Left cardiac atrium (tissue), 4 donors: ENCODE measurements around the gene PPP1CB. TPM values are rescaled to one million over a fixed set of nuclear protein-coding genes. Genes with fewer than 3 reads are reported as not detected.

ENCODE experiments used
- ATAC-seq, 2 donors: fragments of 200-7000 bp; cut with Tn5 transposase; one replicate each; pipeline ENCODE4 v1.9.1; 2020; ENCODE audit warnings: mild to moderate bottlenecking in 2 of 2, moderate library complexity in 2 of 2
- DNase-seq: peaks from one replicate; pipeline ENCODE4 v3.0.0-alpha.2; 2020
- intact Hi-C, 2 donors: fragments of 100-400 bp; cut with DNase I; formaldehyde crosslinking; loops; one replicate each; pipeline versions ENCODE4 v1.14.1 to v1.15.1; 2022 to 2023
- long read RNA-seq: library from polyadenylated mRNA; unstranded; transcript quantifications from one replicate; pipeline ENCODE4 v2.0.0, GENCODE V29; 2021
- total RNA-seq, 2 donors: library from RNA; stranded (reverse); fragmentation: NEBNext Ultra II Directional; extraction: Animal tissue kit (Norgen Biotek cat#: 25700); gene quantifications; one replicate each; pipeline ENCODE4 v1.2.1, GENCODE V29; 2021
- donor health status: DM: no; HTN: yes; CAD: no.
- donor health status: DM: no; HTN: yes; CAD: no; lungs with severe emphysema.
- donor health status: DM: yes; HTN: yes; CAD: no.
- donor health status: Dilated cardiomyopathy.

PPP1CB gene
- total RNA-seq, result 100 to 1,000 TPM; 260 to 326 TPM
- long read RNA-seq, full-length matches to known transcripts, result 207 of 229 reads
- long read RNA-seq, partial matches to known transcripts, result 6 of 229 reads
- long read RNA-seq, other reads (novel, unspliced or antisense), result 16 of 229 reads

DNA sequence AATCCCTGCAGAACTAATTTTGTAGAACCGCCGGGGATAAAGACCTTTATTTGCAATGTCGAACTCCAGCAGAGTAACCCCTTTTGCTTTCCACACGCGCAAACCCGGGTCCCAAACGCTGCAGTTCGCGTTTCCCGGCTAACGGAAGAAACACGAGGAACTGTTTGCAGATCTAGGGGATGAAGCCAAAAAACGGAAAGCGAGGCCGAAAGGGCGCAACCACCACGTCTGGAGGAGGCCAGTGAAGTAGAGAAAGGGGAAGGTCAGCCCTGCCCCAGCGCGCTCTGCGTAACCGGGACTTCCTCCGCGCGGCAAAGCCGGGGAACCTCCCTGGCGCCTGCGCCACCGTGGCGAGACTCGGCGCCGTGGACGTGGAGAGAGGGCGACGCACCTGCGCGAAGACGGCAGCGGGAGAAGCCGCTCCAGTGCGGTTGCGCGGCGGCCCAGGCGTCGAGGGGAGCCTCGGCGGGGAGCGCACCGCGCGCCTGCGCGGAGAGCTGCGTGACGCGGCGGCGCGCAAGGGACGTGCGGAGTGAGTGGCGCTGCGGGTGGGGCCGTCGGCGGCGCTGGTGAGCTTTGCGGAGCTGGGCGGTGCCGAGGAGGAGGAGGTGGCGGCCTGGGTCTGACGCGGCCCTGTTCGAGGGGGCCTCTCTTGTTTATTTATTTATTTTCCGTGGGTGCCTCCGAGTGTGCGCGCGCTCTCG, at the start of gene PPP1CB:
TSS of gene PPP1CB (plus strand) at position 579 of the 704 bp plus-strand sequence. CDS start 295 bp downstream, outside the sequence.
- DNase-seq (peak; percentile 97), ATAC-seq (peak; percentile 95 to 96)
- intact Hi-C loops, result loop anchor here (5.0 to 10.0 kb wide), 2 partner anchors 74 to 157 kb away; no protein-coding TSS in a partner anchor

DNA sequence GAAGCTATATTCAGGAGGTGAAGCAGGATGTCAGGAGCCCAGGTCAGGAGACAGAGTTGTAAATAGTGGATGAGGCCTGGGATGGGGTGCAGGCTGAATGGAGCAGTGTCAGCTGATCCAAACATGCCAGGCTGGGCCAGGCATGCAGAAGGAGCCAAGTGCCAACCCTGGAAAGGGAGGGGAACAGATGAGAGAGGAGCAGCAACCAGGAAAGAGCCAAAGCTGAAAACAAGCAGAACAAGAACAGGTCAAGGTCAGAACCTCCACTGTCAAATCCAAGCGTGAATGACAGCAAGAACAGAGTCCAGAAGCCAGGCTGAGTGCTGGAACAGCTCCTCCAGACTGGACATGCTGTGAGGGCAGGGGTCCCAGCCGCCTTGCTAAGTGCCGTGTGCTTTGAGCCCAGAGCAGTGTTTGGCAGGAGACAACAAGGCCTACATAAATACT, 49.2 kb upstream of the PPP1CB start:
- DNase-seq, result peak; percentile 41
- intact Hi-C loops, result no loop called here
- ATAC-seq, result peak; percentile 90 to 97

DNA sequence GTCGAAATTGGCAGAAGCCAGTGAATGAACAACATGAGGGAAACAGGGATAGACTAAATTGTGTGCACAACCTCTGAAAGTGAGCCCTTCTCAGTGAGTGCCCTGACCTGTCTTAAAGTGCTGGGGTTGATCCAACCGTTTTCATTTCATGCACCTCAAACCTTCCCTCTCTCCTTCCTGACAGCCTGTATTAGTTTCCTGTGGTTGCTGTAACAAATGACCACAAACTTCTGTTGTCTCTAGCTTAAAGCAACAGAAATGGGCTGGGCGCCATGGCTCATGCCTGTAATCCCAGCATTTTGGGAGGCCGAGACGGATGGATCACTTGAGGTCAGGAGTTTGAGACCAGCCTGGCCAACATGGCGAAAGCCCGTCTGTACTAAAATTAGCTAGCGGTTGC, 48.8 kb upstream of the PPP1CB start:
- ATAC-seq (no peak), DNase-seq (no peak)
- intact Hi-C loops, result no loop called here

DNA sequence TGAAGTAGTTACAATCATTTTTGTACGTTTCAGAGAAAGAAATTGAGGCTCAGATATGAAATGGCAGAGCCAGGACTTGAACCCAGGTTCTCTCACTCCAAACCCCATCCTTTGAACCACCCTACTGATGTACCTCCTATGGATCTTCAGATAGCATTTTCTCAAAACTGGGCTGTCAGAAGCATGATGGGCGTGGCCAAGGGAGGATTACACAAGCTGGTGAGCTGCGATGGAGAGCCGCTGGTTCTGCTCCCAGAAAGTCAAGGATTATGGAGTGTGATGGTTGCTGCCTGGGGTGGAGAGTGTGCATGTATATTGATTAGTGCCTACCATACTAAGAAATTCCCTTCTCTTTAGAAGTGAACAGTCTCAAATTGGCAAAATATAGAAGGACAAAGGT, 47.0 kb upstream of the PPP1CB start:
- no peak for DNase-seq
- no peak for ATAC-seq
- intact Hi-C loops, result no loop called here

DNA sequence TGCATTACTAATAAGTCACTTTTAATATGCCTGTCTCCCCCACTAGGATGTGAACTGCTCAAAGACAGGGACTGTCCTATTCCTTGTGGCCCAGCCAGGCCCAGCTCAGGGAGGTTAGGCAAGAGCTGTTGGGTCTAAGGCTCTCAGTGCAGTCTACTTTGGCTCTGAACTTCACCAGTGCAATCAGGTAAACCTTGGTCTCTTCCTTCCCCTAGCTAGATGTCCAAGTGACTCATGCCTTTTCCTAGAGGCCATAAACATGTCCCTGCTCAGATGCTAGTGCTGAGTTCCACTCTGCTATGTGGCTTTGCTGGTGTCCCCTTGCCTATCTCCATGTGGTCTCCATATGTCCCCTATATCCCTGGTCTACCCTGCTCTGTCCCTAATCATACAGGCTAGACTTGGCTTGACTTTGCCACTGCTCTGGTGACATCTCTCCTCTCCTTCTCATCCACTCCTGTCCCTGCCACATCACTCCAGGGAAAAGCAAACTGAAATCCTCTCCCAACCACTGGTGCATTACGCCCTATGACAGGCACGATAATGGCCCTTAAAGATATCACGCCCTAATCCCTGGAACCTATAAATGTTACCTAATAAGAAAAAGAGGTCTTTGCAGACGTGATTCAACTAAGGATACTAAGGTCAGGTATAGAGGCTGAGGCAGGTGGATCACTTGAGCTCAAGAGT, 45.7 kb upstream of the PPP1CB start:
- intact Hi-C loops, result no loop called here
- no peak for ATAC-seq

DNA sequence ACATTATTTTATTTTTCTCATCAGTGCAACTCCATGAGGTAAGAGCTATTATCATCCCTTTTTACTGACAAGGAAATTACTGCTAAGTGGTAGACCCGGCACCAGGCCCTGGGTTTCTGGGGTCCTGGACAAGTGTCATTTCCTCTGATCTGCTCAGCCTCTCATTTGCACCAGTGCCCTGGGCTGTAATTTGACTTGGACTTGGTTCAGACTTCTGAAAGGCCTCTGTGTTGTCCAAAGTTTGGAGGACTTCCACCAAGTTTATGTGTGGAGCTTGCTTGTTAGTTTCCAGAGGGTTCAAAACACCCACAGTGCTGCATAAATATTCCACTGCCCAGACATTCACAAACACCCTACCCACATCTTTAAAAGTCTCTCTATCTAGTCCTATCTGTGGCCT, 44.0 kb upstream of the PPP1CB start:
- intact Hi-C loops, result no loop called here

More for the DNA sequence above, 45.7 kb upstream of the PPP1CB start:
- DNase-seq, result no peak

DNA sequence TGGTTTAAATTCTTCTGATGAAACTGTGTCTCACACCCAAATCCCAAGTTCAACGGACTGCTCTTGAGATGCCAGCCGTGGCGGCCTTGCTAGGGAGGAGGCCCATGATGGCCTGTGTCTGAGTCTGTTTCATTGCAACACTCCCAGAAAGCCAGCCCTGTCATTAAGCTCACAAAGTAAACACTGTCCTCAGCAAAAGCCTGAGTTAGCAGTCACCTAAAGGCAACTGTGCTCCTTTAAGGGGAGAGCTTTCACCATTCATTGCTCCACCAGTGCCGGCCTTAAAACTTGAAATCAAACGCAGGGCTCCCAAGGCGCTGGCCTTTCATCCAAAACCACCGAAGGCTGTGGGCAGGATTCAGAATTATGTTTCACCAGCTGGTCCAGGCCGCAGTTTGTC, 42.5 kb upstream of the PPP1CB start:
- ATAC-seq (peak in 1 of 2 donors; percentile 30), DNase-seq (no peak)
- intact Hi-C loops, result no loop called here

More for the DNA sequence above, 44.0 kb upstream of the PPP1CB start:
- DNase-seq (no peak), ATAC-seq (no peak)

DNA sequence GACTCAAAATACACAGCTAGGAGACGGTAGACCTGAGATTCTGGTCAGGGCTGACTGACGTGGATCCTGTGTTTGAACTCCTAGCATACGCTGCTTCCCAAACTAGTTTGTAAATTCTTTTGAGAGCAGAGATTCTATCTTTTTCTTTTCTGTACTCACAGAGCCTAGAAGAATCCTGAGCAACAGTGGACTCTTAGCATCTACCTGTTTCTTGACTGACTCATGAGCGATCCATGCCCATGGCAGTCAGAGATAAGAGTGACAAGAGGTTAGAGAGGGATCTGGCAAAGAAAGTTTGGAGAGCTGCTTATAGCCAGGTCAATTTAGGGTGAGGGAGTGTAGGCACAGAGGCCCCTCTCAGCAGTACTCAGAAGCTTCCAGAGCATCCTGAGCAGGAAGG, 41.1 kb upstream of the PPP1CB start:
- intact Hi-C loops, result no loop called here
- peak in 1 of 2 donors; percentile 31 for ATAC-seq

DNA sequence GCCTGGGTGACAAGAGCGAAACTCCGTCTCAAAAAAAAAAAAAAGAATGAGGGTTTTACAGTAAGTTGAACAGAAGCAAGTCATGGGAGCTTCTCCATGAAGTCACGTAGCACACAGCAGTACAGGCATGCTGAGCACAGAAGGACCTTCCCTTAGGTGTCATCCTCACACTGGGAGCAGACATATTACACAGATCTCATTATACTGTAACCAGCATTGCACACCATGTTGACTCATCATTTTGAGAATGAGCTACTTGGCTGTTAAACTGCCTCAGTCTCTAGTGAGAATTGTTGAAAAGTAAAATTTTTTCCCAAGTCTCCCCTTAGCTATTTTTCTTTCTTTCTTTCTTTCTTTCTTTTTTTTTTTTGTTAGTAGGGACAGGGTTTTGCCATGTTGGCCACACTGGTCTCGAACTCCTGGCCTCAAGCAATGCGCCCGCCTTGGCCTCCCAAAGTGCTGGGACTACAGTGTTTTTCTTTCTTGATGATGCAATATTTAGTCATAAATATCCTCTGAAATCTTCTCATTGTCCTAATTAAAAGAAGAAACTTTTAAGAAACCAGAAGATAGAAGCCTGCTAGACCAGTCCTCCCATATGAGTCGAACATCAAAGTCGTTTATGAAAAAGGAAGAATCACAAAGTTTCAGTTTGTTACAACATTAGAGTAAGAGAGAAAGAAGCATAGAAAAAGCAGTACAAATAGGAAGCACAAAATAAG, 37.9 kb upstream of the PPP1CB start:
- intact Hi-C loops, result no loop called here
- ATAC-seq (no peak), DNase-seq (no peak)

More for the DNA sequence above, 41.1 kb upstream of the PPP1CB start:
- no peak for DNase-seq

DNA sequence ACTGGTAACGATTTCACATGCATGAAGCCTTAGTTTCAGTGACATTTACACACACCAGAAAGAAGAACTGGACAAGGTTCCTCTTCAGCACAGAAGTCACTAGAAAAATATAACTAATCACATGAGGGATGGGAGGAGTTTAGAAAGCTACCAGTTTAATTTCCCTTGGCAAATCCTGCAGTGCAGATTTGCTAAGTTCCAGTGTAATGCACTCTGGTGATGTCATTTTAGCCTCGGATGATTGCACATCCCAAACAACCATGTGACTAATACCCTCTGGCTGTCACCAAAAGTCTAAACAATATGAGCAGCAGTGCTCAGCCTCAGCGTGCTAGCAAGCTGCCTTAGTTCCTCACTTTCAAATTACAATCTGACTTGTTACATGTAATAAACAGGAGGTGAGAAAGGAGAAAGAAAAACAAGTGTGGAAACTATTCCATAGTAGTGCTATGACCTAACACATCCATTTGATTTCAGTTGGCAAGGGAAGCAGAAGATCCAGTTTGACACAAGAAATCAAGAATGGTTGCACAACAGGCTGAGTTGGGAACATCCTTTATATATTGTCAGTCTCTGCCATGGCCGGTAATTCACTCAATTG, 35.3 kb upstream of the PPP1CB start:
- DNase-seq (peak; percentile 40), ATAC-seq (peak; percentile 85 to 90)
- intact Hi-C loops, result no loop called here

DNA sequence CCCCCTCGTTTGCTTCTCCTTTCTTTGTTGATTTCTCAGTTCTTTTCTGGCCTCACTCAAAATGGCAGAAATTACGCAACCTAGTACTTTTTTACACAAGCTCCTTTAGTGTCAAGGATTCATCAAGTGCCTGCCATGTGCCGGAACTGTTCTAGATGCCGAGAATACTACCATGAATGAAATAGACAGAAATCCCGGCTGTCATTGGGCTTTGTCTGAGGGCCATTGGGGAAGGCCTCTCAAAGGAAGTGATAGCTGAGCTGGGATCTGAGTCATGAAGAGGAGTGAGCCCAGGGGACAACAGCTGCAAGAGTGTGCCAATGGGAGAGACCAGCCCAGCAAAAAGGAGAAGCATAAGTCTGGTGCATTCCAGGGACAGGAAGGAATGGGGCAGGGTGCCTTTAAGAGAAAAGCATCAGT, 34.3 kb upstream of the PPP1CB start:
- DNase-seq, result peak; percentile 68
- intact Hi-C loops, result no loop called here
- ATAC-seq, result peak; percentile 79 to 93

DNA sequence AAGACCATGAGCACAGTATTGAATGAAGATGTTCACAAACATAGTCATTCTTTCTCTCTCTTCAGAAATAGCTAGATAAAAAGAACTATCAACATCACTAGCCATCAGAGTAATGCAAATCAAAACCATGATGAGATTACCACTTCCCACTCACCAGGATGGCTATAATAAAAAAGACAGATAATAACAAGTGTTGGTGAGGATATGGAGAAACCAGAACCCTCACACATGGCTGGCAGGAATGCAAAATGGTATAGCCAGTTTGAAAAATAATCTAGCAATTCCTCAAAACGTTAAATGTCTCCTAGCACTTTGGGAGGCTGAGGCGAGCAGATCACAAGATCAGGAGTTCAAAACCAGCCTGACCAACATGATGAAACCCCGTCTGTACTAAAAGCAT, 31.3 kb upstream of the PPP1CB start:
- DNase-seq (no peak), ATAC-seq (no peak)
- intact Hi-C loops, result no loop called here

DNA sequence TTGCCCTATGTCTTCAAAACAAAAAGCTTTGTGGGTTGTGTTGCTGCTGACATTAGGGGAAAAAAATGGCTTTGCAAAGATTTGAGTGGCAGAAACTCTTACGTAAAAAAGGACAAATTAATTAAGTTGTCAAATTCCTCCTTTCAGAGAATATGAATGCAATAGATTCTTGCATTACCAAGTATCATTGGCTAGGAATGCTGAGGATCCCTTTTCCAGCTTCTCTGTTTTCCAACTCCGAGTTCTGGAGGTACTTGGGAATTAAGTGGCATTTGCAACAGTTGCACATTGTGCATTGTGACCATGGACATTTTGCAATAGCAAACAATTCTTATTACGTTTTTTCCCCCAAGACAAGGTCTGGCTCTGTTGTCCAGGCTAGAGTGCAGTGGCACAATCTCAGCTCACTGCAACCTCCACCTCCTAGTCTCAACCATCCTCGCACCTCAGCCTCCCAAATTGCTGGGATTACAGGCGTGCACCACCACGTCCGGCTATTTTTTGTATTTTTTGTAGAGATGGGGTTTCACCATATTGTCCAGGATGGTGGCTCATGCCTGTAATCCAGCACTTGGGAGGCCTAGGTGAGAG, 29.9 kb upstream of the PPP1CB start:
- DNase-seq (no peak), ATAC-seq (no peak)
- intact Hi-C loops, result no loop called here

DNA sequence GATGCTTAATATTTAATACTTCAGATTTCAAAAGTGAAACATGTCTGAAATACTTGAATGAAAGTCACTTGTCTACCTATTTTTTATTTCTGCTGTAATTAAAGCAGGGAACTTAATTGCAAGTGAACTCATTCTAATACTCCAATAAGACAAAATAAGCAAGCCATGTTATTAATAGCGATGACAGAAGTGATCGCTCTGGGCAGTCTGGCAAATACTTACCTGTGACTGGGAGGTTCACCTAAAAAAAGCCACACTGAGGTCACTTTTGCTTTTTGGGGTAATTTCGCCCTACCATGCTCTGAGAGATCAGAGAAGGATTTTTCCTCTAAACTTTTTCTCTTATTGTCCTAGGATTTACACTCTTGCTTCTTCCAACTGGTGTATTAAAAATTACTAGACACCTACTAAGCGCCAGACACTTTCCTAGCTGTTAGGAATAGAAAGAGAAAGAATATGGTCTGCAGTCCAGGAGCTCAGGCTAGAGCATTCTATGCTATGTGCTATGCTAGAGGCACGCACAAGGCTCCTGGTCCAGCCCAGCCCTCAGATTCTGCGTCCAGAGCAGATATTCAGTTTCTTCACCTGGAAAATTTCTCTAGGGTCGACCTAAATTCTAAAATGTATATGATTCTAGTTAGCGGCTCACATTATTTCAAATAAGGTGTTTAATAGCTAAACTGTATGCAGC, 26.5 kb upstream of the PPP1CB start:
- intact Hi-C loops, result no loop called here
- no peak for DNase-seq
- ATAC-seq, result no peak

DNA sequence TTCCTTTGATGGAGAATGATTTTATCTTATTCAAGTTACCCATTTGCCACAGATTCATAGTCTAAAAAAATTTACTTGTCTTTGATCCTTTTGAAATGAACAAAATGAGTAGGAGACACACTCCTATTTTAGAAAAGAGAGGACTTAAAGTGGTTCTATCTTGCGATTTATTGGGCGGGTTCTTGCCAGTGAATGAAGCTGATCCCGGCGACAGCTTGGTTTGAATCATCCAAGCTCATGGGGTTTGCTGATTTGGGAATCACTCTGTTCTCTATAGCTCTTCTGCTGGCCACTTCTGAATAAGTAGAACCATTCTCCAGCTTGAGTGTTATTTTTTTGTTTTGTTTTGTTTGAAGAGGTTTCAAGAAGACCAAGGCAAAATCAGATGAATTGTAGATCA, 25.5 kb upstream of the PPP1CB start:
- intact Hi-C loops, result no loop called here
- no peak for ATAC-seq
- no peak for DNase-seq

DNA sequence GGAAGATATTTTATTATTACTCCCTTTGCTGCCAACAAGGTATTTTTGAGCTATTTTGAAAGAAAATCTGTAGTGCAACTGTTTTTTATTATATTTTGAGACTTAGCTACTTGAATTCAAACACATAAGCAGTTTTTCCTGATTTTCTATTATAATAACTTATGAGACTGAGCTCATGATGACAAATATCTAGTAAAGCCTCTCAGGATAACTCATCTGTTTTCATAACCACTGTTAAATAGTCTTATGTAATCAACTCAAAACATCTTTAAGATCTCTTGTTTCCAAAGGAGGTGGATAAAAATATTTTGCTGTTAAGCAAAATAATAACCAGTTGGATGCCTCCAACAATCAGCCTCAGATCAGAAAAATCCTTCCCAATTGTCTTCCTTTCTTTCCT, 21.9 kb upstream of the PPP1CB start:
- no peak for DNase-seq
- ATAC-seq, result no peak
- intact Hi-C loops, result no loop called here

DNA sequence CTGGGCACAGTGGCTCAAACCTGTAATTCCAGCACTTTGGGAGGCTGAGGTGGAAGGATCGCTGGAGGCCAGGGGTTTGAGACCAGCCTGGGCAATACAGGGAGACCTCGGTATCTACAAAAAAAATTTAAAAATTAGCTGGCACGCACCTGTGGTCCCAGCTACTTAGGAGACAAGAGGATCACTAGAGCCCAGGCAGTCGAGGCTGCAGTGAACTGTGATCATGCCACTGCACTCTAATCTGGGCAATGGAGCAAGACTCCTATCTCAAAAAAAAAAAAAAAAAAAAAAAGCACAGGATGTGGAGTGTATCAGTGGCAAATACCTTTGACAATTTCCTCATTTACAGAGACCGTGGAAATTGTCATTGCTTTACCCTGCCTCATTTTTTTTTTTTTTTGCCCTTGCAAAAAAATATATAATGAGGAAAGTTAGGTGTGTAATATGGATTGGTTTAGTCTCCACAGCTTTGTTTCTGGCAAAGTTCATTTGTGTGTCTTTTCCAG, 20.9 kb upstream of the PPP1CB start:
- ATAC-seq (no peak), DNase-seq (no peak)
- intact Hi-C loops, result no loop called here

DNA sequence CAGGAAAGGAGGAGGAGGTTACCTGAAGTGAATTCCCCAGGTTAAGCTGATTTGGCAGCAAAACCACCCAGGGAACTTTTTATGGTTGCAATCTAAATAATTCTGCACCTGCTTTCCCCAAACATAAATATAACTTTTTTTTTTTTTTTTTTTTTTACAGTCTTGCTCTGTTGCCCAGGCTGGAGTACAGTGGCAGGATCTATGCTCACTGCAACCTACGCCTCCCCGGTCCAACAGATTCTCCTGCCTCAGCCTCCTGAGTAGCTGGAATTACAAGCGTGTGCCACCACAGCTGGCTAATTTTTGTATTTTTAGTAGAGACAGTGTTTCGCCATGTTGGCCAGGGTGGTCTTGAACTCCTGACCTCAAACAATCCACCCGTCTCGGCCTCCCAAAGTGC, 16.1 kb upstream of the PPP1CB start:
- intact Hi-C loops, result no loop called here
- ATAC-seq, result no peak
- no peak for DNase-seq
